Measurements from ENCODE around the gene ATP8A2. TPM values are rescaled to one million over a fixed set of nuclear protein-coding genes. Genes with fewer than 3 reads are reported as not detected.

The ATP8A2 gene
- total and polyA plus RNA-seq, 9 of the 15 experiments (the other 6 are each of a cell fraction or from before 2014, with no cell fraction given): under 0.01 to 0.33 (median 0.06) TPM; not detected in 4

- in situ Hi-C loops (cut with MboI): no loop called here
- intact Hi-C loops (cut with micrococcal nuclease): no loop called here
- BruUV-seq (replicated peaks): no TSS peak
- TF ChIP-seq SRSF7 (optimal IDR thresholded peaks at IDR 0.05; ENCODE audit: low read depth, low read length) (no peak), CC2D1A (IDR thresholded peaks at IDR 0.05) (no peak), CHD7 (IDR thresholded peaks at IDR 0.05; ENCODE audit: low read depth, low read length) (no peak), HNRNPK (IDR thresholded peaks at IDR 0.05; ENCODE audit: low read depth, low read length, poor library complexity, severe bottlenecking) (no peak)
- TF ChIP-seq, protein P1, sequence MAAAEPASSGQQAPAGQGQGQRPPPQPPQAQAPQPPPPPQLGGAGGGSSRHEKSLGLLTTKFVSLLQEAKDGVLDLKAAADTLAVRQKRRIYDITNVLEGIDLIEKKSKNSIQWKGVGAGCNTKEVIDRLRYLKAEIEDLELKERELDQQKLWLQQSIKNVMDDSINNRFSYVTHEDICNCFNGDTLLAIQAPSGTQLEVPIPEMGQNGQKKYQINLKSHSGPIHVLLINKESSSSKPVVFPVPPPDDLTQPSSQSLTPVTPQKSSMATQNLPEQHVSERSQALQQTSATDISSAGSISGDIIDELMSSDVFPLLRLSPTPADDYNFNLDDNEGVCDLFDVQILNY (CRISPR knock-in tag; IDR thresholded peaks at IDR 0.05): no peak
- TF ChIP-seq, protein P2, sequence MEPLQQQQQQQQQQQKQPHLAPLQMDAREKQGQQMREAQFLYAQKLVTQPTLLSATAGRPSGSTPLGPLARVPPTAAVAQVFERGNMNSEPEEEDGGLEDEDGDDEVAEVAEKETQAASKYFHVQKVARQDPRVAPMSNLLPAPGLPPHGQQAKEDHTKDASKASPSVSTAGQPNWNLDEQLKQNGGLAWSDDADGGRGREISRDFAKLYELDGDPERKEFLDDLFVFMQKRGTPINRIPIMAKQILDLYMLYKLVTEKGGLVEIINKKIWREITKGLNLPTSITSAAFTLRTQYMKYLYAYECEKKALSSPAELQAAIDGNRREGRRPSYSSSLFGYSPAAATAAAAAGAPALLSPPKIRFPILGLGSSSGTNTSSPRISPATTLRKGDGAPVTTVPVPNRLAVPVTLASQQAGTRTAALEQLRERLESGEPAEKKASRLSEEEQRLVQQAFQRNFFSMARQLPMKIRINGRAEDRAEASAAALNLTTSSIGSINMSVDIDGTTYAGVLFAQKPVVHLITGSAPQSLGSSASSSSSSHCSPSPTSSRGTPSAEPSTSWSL (CRISPR knock-in tag; IDR thresholded peaks at IDR 0.05; ENCODE audit: borderline replicate concordance): no peak
Observed at GRCh38 chr13:25819856-25820530, 448.2 kb downstream of the ATP8A2 start.

More at GRCh38 chr13:25819856-25820530, 448.2 kb downstream of the ATP8A2 start:
- Histone ChIP-seq H3K9me3 (replicated peaks; ENCODE audit: control insufficient read depth, insufficient read depth, low read depth, low read length) (no peaks in the 10 kb centered on the region), H2AFZ (ENCODE audit: low read depth, low read length) (no peak overlapping the region), H3K4me1 (replicated peaks in 1 of 2; ENCODE audit: control insufficient read depth in 2 of 2, insufficient read depth in 2 of 2, low read length in 2 of 2) (no peaks in the 10 kb centered on the region), H3K9me1 (ENCODE audit: control insufficient read depth, insufficient read depth, low read length) (no peaks in the 10 kb centered on the region), H3K27me3 (ENCODE audit: control insufficient read depth in 2 of 2, insufficient read depth in 2 of 2, low read length in 2 of 2) (no peaks in the 10 kb centered on the region), H3K36me3 (ENCODE audit: control insufficient read depth, insufficient read depth, low read length) (no peaks in the 10 kb centered on the region), H3K79me2 (ENCODE audit: control insufficient read depth, insufficient read depth, low read length) (no peaks in the 10 kb centered on the region), H3K4me3 (no peak overlapping the region), H4K20me1 (replicated peaks; ENCODE audit: control insufficient read depth, insufficient read depth, low read length) (no peaks in the 10 kb centered on the region), H3K4me2 (ENCODE audit: insufficient read depth, low read length) (no peak overlapping the region), H3K9ac (ENCODE audit: insufficient read depth in 1 of 2, low read depth in 2 of 2, low read length in 2 of 2) (no peak overlapping the region), H3K27ac (ENCODE audit: extremely low read depth, low read depth, low read length) (no peak overlapping the region)
- ATAC-seq (no peak), FAIRE-seq (no peak), DNase-seq (ENCODE audit: extremely low read depth in 1 of 4, low spot score in 3 of 4) (no peak)
- CTCF ChIA-PET (ENCODE audit: low intra/inter-chr PET ratio): no interaction called here
- 0% methylated on average over 9 of the region's 10 CpGs for WGBS (ENCODE audit: insufficient coverage, low coverage, missing lambda C conversion rate)
- POLR2A ChIA-PET: no interaction called here

All from K562 (cell line).